Transverse colon (tissue), 4 donors: ENCODE measurements around the gene PSMD13. TPM values are rescaled to one million over a fixed set of nuclear protein-coding genes. Genes with fewer than 3 reads are reported as not detected.

Experiments
- DNase-seq: peaks from one replicate; pipeline ENCODE4 v3.0.0-alpha.2; 2019
- H3K27ac ChIP-seq, 4 donors: fragments of 200-600 bp; sonication (generic); 2 replicates each; pipeline ENCODE4 v1.5.1; 2016 to 2018; ENCODE audit warnings: inconsistent platforms in 4 of 4
- H3K27me3 ChIP-seq: fragments of 200-600 bp; sonication (generic); 2 replicates; pipeline ENCODE4 v1.5.1; 2017; ENCODE audit warnings: inconsistent platforms
- H3K36me3 ChIP-seq, 4 donors: fragments of 200-600 bp; sonication (generic); 2 replicates each; pipeline ENCODE4 v1.5.1; 2017 to 2019; ENCODE audit warnings: inconsistent platforms in 4 of 4
- H3K4me1 ChIP-seq, 4 donors: fragments of 200-600 bp; sonication (generic); 2 replicates each; pipeline ENCODE4 v1.5.1; 2017 to 2020; ENCODE audit warnings: inconsistent platforms in 4 of 4
- H3K4me3 ChIP-seq, 4 donors: fragments of 200-600 bp; sonication (generic); 1 replicate in 1 of 4; 2 replicates in 3 of 4; pipeline versions ENCODE4 v1.5.1 to v1.6.1; 2017 to 2019; ENCODE audit warnings: inconsistent platforms in 4 of 4
- H3K9me3 ChIP-seq, 2 donors: fragments of 200-600 bp; sonication (generic); 2 replicates each; pipeline ENCODE4 v1.5.1; 2017 to 2019; ENCODE audit warnings: inconsistent platforms in 2 of 2
- CTCF ChIP-seq, 5 experiments: fragments of 200-600 bp in 3 of 5; fragments of 450-650 bp in 2 of 5; sonication (generic) in 3 of 5; IDR thresholded peaks; 1 replicate in 2 of 5; 2 replicates in 3 of 5; pipeline ENCODE4 v1.5.1; 2016 to 2017; ENCODE audit warnings: antibody characterized with exemption in 5 of 5, inconsistent platforms in 3 of 5, mild to moderate bottlenecking in 2 of 5, moderate library complexity in 1 of 5
- EP300 ChIP-seq: sonication (generic); formaldehyde crosslinking; IDR thresholded peaks from one replicate; pipeline ENCODE4 v1.6.1; 2017; ENCODE audit warnings: antibody characterized with exemption, low read depth
- POLR2A ChIP-seq: fragments of 450-650 bp; IDR thresholded peaks from one replicate; pipeline ENCODE4 v1.6.1; 2016; ENCODE audit warnings: antibody characterized with exemption, mild to moderate bottlenecking, moderate library complexity
- POLR2AphosphoS5 ChIP-seq, 3 donors: sonication (generic); formaldehyde crosslinking; IDR thresholded peaks; one replicate each; pipeline ENCODE4 v1.6.1; 2016; ENCODE audit warnings: antibody characterized with exemption in 3 of 3
- WGBS, 2 donors: methylation state at CpG; one replicate each; pipeline ENCODE4 v1.1.5; 2018; ENCODE audit warnings: low coverage in 1 of 2; 5-methylcytosine and 5-hydroxymethylcytosine counted together
- in situ Hi-C, 4 donors: fragments of 200-750 bp; cut with MboI; loops; one replicate each; pipeline versions ENCODE4 v1.15.0 to v1.15.1; 2017; ENCODE audit warnings: low sequenced_read_pairs in 3 of 4, low pct_ligation_motif_present in 1 of 4, low pct_unique_long_range_greater_than_20kb in 1 of 4
- intact Hi-C: fragments of 100-400 bp; cut with DNase I; formaldehyde crosslinking; loops from one replicate; pipeline ENCODE4 v1.15.1; 2023; ENCODE audit warnings: low total_unique reads
- total RNA-seq, 4 donors: library from RNA; depleted of rRNA; stranded (reverse); fragments of >200 nt; gene quantifications; one replicate each; pipeline ENCODE4 v1.1.0, GENCODE V29; 2016

Gene PSMD13
- total RNA-seq, 4 donors from 2014 or later = 23.2 to 96.5 (median 52.2) TPM

- in situ Hi-C loops (no loop called here), intact Hi-C loops (no loop called here)
- Histone ChIP-seq H3K27ac (peak overlapping the region; percentile 96 to 100 (median 98)), H3K27me3 (no peaks in the 10 kb centered on the region), H3K36me3 (peaks cover 0 to under 1% (median 0%) of the 10 kb centered on the region in 4 donors), H3K4me1 (peaks cover 27 to 47% (median 36%) of the 10 kb centered on the region in 4 donors), H3K9me3 (no peaks in the 10 kb centered on the region), H3K4me3 (peak overlapping the region; percentile 80 to 97 (median 96))
- TF ChIP-seq POLR2A = no peak
- TF ChIP-seq POLR2AphosphoS5 (IDR thresholded peaks at IDR 0.05) = no peak
- TF ChIP-seq CTCF (IDR thresholded peaks at IDR 0.05) = no peak
- TF ChIP-seq EP300 = no peak
- peak; percentile 7 for DNase-seq
- WGBS, 2 donors = 45% methylated on average over 3 of the region's 7 CpGs; no CpG with 5 or more reads in 1 of the 2 donors
Observed at GRCh38 chr11:206002-206384, 30.8 kb upstream of the PSMD13 start.

- H3K27ac ChIP-seq = peak overlapping the region; percentile 96 to 100 (median 98)
- TF ChIP-seq CTCF (IDR thresholded peaks at IDR 0.05) (no peak), EP300 (no peak), POLR2AphosphoS5 (IDR thresholded peaks at IDR 0.05) (no peak), POLR2A (no peak)
- 2 to 14% methylated on average over 1 to 12 of the region's 39 CpGs for whole genome bisulfite sequencing, 2 donors
- peaks cover 27 to 47% (median 36%) of the 10 kb centered on the region in 4 donors for H3K4me1 ChIP-seq
- in situ Hi-C loops = no loop called here
- H3K4me3 ChIP-seq = peak overlapping the region; percentile 80 to 97 (median 96)
- H3K27me3 ChIP-seq = no peaks in the 10 kb centered on the region
- intact Hi-C loops = no loop called here
- peak; percentile 62 for DNase-seq
- H3K9me3 ChIP-seq = no peaks in the 10 kb centered on the region
- peaks cover 0 to 7% (median 3%) of the 10 kb centered on the region in 4 donors for H3K36me3 ChIP-seq
Observed at GRCh38 chr11:206526-207207, 30.1 kb upstream of the PSMD13 start.

DNA sequence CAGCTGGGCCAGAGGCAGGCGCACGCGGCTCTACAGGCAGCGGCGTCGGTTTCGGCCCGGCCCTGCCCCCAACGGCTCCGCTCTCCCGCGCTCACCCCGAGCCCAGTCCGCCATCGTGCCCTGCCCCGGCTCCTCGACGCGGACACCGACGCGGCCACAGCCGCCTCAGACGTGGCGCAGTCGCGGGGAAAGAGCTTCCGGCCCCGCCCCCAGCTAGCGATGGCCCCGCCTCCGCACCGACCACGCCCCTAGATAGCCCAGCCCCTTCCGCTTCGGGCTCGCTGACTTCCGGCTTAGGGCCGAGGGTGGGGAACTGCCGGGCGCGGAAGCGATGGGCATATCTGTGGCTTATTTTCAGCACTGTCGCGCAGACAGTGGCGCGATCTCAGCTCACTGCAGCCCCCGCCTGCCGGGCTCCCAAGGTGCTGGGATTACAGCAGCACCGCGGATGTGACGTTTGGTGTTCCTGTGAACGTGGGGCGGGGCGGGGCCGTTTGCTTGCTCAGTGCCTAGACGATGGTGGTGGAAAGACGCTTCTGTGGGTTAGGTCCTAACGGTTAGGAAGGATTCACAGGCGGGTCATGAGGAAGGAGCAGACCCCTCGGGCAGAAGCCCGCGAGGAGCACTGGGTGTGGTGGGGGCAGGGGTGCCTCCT is 29.4 kb upstream of the PSMD13 start, which contains the start of the genes BET1L and RIC8A:
Gene BET1L (minus strand): TSS at position 192 of the 655 bp plus-strand sequence. CDS start 78 bp downstream, at position 114.
Gene RIC8A (plus strand): TSS at position 501 of the 655 bp plus-strand sequence. CDS start 1,147 bp downstream, outside the sequence.
- no peaks in the 10 kb centered on the region for H3K9me3 ChIP-seq
- peak within 1 kb of the TSS; percentile 80 to 97 (median 96) for H3K4me3 ChIP-seq
- in situ Hi-C loops = no loop called here
- intact Hi-C loops = no loop called here
- peak within 1 kb of the TSS; percentile 96 to 100 (median 98) for H3K27ac ChIP-seq
- peaks cover 27 to 45% (median 36%) of the 10 kb centered on the region in 4 donors for H3K4me1 ChIP-seq
- H3K36me3 ChIP-seq = peaks cover 0 to 13% (median 6%) of the 10 kb centered on the region in 4 donors
- no peaks in the 10 kb centered on the region for H3K27me3 ChIP-seq
- no peak for TF ChIP-seq EP300
- peak; percentile 98 for TF ChIP-seq POLR2A
- peak in 1 of 5 experiments; percentile 25 for TF ChIP-seq CTCF (IDR thresholded peaks at IDR 0.05)
- peak; percentile 95 to 98 (median 97) for TF ChIP-seq POLR2AphosphoS5 (IDR thresholded peaks at IDR 0.05)
- WGBS, 2 donors = 1% methylated on average over 57 of the region's 63 CpGs; no CpG with 5 or more reads in 1 of the 2 donors
- DNase-seq = peak; percentile 97

- H3K27me3 ChIP-seq = no peaks in the 10 kb centered on the region
- H3K36me3 ChIP-seq = peaks cover 0 to 18% (median 8%) of the 10 kb centered on the region in 4 donors
- TF ChIP-seq POLR2A = no peak
- no peak for TF ChIP-seq CTCF (IDR thresholded peaks at IDR 0.05)
- no peak for TF ChIP-seq EP300
- no peak for TF ChIP-seq POLR2AphosphoS5 (IDR thresholded peaks at IDR 0.05)
- H3K9me3 ChIP-seq = no peaks in the 10 kb centered on the region
- peaks cover 27 to 45% (median 33%) of the 10 kb centered on the region in 4 donors for H3K4me1 ChIP-seq
- H3K27ac ChIP-seq = peak overlapping the region; percentile 96 to 100 (median 98)
- intact Hi-C loops = no loop called here
- 0 to 1% methylated on average over 1 to 27 of the region's 27 CpGs for WGBS, 2 donors
- in situ Hi-C loops = no loop called here
- no peak for DNase-seq
- H3K4me3 ChIP-seq = peak overlapping the region; percentile 42 to 96 (median 88)
Observed at GRCh38 chr11:207863-208180, 29.0 kb upstream of the PSMD13 start.
